ENCODE data around the gene NLGN1.

The NLGN1 gene

DNA sequence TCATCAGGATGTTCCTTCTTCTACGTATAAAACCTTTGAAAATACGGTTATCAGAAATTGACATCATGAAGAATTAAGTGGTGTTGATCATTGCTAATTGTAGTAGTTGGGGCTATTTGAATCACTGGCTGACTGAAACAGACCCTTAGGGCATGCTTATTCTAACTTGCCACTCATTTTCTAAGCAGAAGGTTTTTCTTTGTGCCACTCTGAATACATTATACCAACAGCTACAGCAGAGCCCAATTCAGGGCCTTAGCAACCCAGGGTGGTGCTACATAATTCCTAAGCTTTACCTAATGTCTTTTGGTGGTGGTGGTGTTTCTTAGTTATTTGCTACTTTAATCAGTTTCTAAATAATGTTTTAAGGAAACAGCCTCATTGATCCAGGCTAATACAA, 524.2 kb downstream of the NLGN1 start:
- DNase-seq, result no peak

DNA sequence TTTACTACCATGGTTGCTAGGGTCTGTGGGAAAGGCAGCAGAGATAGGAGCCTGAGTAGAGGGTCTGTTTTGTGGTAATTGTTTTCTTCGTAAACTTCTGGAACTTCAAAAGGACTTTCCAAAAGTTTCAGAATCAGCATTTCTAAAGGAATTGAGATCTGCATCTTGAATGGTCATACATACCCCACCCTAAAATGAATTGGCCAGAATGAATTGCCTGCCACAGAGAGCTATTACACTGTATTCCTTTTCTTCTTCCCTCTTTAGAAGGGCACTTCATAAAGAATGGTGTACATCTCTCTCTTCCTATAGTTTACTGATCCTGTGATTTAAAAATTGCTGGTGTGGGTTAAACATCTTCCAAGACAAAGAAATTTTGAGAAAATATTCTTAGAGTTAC, 525.7 kb downstream of the NLGN1 start:
- no peak for DNase-seq

DNA sequence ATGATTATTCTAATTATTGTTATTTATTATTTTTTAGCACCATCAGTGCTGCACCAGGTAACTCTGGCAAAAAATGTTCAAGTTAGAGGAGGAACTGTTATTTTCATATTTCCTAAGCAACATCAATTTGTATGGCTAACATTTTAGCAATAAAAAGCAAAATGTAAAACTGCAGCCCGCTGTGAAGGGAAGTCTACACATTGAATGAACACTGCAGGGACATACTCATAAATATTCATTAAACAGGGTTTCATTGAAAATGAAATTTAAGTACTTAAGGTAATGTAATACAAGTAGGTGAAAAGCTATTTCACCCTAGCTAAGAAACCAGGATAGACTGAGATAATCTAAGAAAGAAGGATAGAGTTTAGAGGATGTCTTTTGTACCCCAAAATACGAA, 532.7 kb downstream of the NLGN1 start:
- no peak for DNase-seq

- DNase-seq, result peak; percentile 85
These were observed 535.1 kb downstream of the NLGN1 start for GRCh38 chr3:173932624-173933023.

- peak; percentile 47 for DNase-seq
These were observed 535.6 kb downstream of the NLGN1 start for GRCh38 chr3:173933113-173933512.

DNA sequence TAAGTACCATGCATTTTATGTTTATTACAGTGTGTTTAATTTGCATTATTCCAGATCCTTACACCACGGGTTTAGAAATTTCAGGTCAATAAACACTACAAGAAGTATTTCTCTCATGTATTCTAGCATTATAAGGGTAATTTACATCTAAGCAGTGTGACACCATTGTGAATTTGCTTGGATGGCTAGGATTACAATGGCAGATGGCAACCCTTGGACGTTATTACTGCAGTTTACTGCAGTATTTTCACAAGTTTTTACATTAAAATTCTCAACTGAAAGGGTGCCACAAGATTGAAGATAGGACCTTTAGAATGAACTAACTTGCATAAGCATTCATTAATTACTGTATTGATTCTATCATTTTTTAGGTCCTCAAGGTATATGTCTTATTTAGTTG, 538.8 kb downstream of the NLGN1 start:
- no peak for DNase-seq

GRCh38 chr3:173938159-173938558, 540.6 kb downstream of the NLGN1 start:
- DNase-seq, result peak; percentile 88

- DNase-seq, result peak; percentile 78
These were observed 541.1 kb downstream of the NLGN1 start for GRCh38 chr3:173938616-173939015.

GRCh38 chr3:173939331-173939730, 541.8 kb downstream of the NLGN1 start:
- no peak for DNase-seq

DNA sequence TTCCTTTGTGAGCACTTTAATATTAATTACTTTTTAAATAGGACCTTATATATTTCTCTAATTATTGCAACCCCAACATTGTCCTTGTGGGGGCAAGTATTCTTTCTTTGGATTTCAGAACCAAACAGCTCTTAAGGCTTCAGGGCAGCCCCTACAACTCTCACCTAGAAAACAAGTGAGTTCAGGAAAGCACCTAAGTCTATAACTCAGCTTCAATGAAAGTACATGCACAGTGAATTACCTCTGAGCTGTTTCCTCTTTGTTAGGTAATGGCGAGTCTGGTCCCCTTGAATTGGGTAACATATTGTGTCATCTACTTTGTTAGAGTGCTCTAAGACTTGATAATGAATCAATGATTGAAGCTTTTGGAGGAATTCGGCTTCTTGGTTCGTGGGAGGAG, 545.7 kb downstream of the NLGN1 start:
- no peak for DNase-seq

DNA sequence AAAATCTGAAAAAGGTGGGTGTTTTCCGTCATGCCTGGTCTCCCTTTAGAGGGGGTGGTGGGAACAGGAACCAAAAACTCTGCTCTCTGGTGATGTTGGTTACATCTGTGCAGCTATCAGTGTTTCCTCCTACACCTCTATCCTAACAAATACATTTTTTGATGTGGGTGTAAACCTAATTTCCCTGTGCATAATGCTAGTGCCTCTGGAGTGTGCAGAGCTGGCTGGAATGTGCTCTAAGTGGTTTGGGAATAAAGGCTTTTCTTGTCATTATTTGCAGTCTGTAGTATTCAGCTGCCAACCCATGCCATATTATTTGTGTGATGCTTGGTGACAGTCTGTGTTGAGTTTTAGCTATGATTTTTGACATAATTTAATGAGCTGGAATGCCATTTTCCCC, 547.6 kb downstream of the NLGN1 start:
- no peak for DNase-seq

DNA sequence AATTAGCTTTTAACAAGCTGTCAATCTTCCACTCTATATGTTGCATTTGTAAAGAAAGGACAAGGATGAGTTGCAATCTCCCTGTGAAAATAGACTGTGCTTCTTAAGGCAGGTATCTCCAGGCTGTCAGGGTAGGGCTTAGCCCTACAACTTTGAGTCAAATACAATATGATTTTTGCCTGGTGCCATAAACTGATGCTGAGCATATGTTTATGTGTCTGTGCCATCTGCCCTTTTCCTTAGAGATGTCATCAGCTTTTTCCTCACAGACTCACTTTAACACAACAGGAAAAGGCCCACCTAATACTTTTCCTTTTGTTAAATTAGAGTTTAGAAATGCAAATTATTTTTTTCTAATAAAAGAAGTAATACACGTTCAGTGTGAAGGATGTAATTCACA, 548.3 kb downstream of the NLGN1 start:
- DNase-seq, result no peak

- no peak for DNase-seq
These were observed 557.1 kb downstream of the NLGN1 start for GRCh38 chr3:173954647-173955046.

DNA sequence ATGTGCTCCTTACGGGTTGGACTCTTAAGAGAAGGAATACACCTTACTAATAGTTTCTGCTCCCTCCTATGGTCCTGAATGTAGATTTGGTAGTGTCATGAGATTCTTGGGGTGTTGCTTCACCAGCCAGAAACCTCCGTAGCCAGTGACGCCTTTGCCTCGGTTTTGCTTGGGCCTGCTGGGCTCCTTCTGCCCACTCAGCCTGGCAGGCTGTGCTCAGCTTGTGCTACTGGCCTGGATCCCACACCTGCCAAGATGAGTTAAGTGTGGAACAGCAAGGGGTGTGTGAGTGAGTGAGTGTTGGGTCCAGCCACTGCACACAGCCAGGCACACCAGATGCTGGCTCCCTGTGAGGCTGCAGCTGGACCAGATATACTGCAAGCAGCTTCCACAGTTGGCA, 560.1 kb downstream of the NLGN1 start:
- DNase-seq, result no peak

- no peak for DNase-seq
These were observed 561.3 kb downstream of the NLGN1 start for GRCh38 chr3:173958805-173959204.

DNA sequence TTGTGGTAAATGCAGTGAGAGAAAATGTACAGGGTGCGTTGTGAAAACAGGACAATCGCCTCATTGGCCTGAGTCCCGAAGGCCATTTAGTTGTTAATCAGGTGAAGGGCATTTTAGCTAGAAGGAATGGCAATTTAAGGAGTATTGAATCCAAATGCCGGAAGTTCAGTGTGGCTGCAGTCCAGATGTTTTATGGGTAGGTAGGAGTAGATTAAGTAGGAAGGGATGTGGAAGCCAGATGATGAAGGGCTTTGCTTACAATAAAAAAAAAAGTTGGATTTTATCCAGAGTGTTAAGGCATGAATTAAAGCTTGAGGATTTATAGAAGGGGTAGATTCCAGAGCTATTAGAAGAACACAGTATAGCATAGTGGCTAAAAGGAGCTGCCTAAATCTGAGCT, 572.7 kb downstream of the NLGN1 start:
- no peak for DNase-seq

GRCh38 chr3:173976281-173976680, 578.7 kb downstream of the NLGN1 start:
- DNase-seq, result no peak

DNA sequence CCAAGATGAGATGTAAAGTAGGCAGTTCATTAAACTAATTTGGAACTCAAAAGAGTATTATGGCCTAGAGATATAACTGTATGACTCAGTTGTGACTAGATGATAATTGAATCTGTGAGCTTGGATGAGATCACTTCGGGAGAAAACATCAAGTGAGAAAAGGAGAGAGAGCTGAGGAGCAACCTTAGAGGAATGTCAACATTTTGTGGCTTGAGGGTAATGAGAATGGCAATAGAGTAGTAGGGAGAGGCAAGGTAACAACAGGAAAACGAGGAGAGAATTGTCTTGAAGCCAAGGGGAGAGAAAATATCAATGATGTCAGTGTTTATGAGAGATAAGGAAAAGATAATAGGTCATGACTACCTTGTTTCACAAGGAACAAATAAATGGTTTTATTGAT, 580.2 kb downstream of the NLGN1 start:
- no peak for DNase-seq

GRCh38 chr3:173983343-173983742, 585.8 kb downstream of the NLGN1 start:
- no peak for DNase-seq

GRCh38 chr3:173986861-173987410, 589.4 kb downstream of the NLGN1 start:
- no peak for DNase-seq

- DNase-seq, result peak; percentile 2
These were observed 591.4 kb downstream of the NLGN1 start for GRCh38 chr3:173988909-173989308.

DNA sequence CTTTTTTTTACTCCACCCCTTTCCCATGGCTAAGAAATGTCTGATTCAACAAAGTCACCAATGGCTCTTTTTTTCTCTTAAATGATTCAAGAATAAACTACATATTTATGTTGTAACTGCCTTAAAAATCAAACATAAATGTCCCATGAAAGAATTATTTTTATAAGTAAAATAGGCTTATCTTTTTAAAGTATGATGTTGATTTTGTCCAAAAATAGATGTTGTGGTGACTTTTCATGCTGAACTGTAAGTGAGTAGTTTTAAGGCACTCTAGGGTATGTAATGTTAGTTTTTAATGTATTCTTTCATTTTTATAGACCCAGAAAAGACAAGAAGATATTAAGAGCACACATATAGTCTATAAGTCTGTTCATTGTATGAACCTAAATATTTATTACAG, 594.9 kb downstream of the NLGN1 start:
- no peak for DNase-seq

DNA sequence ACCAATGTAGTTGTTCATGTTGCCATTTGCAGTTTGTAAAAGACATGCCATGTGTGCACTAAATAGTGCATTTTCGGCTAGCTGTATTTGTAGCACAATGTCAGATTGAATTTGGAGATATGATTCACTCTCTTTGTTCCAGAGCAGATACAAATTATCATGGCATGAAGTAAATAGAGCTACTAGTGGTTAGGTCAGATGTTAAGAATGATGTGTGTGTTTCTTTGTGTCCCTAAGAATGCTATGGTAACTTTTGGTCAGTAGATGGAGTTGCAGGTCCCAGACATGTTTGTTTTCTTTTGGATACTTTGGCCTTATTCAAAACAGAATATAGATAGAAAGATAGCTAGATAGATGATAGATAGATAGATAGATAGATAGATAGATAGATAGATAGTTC, 595.8 kb downstream of the NLGN1 start:
- DNase-seq, result peak; percentile 40

DNA sequence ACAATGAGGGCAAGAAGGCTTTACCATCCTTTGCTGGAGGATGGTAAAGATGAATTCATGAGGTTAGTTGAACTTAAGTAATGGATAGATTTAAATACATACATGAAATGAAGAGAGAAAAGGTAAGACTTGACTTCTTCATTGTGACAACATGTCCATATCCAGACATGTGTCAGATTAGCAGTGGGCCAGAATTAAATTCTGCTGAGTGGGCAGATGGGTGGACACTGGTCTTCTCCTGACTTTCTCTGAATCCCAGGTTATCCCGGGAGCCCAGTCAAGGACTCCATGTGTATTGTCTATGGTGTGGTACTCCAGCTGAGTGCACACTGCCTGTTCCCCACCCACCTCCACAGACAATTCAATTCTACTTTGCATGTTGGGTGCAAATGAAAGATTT, 603.1 kb downstream of the NLGN1 start:
- DNase-seq, result no peak

- DNase-seq, result peak; percentile 6
These were observed 605.0 kb downstream of the NLGN1 start for GRCh38 chr3:174002543-174002942.

- no peak for DNase-seq
These were observed 613.4 kb downstream of the NLGN1 start for GRCh38 chr3:174010907-174011306.
